ENCODE results near the gene DPT.

The DPT gene

DNA sequence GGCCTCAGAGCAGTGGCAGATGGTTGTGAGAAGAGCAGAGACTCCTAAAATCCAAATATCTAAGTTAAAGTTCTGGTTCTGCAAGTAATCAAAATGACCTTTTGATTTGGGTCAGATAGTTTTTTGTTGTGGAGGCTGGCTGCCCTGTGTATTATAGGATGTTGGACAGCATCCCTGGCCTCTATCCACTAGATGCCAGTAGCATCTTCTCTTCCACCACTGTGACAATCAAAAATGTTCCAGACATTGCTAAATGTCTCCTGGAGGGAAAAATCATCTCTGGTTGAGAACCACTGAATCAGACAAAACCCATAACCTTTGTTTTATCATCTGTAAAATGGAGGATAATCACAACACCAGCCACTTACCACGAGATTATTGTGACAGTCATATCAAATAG lies 5.9 kb upstream of the DPT start:
- no peak for DNase-seq

DNA sequence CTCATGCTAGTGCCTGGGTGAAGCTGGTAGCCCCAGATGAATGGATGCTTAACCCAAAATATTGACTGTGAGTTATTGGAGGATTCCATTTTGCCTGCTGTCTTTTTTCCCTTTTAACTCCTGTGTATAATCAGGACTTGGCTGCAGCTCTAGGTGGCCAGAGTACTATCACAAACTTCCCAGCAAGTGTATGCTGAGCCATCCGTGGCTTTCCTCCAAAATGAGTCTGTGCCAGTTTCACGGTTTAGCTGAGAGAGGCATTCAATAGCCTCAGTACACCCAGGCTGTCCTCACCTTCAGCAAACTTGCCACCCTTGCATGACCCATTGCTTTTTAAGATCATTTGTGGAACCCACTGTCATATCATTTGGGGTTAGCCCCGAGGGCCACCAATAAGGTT lies 5.3 kb upstream of the DPT start:
- DNase-seq = no peak

DNA sequence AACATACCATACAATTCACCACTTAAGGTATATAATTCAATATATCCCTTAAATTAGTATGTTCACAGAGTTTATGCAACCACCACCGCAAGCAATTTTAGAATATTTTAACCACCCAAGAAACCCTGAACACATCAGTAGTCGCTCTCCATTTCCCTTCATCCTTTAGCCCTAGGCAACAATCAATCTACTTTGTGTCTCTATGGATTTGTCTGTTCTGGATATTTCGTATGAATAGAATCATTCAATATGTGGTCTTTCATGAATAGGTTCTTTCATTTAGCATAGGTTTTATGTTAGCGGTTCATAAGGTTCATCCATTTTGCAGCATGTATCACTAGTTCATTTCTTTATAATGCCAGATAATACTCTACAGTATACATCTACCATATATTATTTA lies 4.2 kb upstream of the DPT start:
- no peak for DNase-seq

DNA sequence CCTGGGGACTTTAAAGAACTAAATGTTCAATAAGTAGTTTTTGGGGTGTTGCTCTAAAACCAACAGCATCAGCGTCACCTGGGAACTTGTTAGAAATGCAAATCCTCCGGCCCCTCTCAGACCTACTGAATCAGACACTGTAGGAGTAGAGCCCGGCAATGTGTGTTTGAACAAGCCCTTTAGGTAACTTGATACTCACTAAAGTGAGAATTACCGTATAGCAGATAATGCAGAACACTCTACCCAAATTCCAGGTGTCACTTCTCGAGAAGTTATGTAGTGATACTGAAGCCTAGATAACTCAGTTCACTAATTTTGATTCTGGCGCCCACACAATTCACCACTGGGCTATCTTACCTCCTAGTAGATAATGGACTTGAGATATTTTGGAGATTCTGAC lies 3.7 kb upstream of the DPT start:
- DNase-seq = no peak

DNA sequence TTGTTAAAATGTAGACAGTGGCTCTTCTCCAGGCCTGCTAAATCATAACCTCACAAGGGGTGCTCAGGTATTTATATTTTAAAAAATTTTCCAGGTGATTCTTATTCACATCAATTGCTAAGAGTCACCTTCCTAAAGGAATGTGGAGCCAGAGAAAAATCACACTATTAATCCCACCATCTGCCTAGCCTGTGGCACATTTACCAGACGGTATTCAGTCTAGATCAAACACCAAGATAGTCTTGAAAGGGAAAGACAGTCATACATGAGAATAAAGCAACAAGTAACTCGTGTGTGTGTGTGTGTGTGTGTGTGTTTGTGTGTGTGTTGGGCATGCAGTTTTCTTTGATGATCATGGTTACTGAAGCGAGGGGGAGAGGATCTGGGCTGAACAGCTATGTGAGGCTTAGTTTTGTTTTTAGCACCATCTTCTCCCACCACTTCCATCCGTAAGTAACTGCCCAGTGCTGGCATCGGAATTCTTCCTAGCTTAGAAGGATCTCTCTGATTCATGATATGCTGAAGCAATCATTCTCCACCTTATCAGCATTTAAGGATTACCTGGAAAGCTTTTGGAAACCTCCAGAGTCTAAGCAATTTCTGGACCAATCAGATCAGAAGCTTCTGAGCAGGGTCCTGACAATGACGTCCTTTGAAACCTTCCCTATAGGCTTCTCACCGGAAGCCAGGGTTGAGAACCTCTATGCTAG lies 2.4 kb upstream of the DPT start:
- no peak for DNase-seq

DNA sequence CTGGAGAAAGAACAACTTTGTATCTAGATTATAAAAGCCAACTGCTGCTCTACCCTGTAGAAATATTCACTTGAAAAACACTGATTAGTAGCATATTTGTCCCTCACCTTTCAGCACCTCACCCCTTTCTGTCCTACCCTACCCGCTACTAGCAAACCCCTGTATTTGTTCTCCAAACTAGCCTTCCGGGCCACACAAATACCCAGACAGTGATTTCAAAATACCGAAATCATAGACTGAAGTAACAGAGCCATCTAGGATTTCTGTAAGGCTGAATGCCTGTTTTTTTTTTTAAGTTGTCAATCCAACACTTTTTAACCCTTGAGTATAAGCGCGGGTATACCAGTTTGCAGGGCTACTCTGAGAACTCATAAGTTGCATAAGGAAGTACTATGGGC lies 398 bp upstream of the DPT start:
- DNase-seq = no peak

DNA sequence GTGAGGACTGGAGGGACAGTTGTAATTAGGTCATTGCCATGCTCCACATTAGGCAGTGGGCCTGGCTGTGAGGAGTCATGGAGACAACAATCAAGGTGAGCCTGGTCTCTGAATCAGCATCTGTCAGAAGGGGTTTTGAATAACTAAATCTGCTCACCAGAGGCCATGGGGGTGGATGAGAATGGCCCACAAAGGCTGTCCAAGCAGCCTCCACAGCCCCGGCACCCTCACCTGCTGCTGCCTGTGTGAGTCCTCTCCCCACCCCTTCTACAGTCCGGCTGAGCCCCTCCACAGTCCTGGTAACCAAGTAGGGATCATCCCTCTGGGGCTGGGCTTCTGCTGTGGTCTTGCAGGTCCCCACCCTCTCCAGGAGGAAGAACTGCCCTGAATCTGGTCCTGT lies 2.3 kb downstream of the DPT start:
- DNase-seq = no peak

DNA sequence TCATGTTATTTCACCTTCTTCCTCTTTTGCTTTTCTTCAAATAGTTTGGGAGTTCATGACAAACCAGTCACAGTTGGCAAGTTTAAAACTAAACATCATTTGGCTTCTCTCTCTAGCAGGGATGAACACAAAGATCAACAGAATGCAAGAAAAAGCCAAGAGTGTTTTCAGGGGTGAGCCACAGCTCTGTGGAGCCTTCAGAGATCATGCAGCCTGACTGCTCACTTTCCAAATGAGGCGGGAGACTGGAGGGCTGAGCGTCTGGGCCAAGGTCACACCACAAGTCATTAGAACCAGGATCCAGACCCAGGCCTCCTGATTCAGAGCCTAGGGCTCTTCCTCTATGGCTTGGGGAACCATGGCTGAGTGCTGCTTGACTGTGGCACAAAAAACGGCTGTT lies 2.7 kb downstream of the DPT start:
- DNase-seq = no peak

DNA sequence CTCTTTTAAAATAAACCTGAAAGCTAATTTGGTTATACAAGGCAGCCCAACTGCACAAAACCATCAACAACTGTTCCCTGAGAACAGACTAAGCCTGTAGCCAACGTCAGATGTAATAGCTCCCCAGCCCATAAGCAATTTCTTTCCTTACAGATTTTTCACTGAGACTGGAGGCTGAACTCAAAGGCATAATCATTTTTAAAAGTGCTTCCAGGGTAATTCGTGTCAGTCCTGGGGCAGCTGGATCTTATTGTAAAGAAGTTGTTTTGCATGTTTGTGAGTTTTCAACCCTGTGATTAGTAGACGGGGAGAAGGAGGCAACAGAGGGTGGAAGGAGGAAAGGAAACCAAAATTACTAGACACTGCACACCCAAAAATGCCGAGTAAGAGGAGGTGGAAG lies 3.2 kb downstream of the DPT start:
- no peak for DNase-seq

DNA sequence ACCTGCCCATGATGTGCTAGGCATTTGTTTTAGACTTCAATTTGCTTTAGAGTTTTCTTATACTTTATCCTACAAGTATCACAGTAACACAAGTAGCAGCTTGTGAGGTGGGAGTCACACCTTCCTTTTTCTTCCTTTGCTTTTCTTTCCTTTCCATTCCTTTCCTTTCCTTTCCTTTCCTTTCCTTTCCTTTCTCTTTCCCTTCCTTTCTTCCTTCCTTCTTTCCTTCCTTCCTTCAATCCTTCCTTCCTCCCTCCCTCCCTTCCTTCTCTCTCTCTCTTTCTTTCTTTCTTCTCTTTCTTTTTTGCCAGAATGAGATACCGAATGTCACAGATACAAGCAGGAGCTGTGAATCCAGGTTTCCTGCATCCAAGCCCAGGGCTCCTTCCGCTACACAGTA lies 3.9 kb downstream of the DPT start:
- DNase-seq = no peak

DNA sequence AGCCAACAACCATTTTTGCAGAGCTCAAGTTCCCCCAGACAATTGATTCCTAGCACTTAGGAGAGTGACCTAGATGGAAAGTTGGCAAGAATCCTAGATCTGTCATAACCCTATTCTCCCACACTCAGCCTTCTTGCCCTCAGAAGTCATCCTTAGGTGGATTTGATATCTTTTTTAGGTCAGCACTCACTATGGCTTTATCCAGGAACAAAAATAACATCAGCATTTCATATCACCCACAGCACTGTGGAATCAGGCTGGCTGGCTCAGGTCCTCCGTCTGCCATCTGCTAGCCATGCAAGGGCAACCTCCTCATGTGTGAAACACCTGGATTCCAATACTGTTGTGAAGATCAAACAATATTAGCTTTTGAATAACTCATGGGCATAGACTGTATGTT lies 6.0 kb downstream of the DPT start:
- DNase-seq = no peak

DNA sequence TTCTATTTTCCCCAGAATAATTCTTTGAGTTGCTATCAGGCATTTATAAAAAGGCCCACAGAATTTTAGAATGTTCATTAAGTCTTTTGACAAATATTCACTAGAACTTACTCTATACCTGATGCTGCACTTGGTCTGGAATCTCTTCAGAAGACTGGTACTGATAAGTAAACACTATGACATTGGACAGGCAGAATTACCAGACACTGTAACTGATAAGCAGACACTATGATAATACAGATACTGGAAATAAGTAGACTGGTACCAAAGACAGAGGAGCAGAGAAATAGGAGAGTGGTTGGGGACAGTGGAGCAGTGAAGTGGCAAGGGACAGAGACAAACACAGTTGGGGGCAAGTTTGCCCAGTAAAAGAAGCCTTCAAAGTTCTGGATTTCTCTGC lies 8.2 kb downstream of the DPT start:
- DNase-seq = no peak

DNA sequence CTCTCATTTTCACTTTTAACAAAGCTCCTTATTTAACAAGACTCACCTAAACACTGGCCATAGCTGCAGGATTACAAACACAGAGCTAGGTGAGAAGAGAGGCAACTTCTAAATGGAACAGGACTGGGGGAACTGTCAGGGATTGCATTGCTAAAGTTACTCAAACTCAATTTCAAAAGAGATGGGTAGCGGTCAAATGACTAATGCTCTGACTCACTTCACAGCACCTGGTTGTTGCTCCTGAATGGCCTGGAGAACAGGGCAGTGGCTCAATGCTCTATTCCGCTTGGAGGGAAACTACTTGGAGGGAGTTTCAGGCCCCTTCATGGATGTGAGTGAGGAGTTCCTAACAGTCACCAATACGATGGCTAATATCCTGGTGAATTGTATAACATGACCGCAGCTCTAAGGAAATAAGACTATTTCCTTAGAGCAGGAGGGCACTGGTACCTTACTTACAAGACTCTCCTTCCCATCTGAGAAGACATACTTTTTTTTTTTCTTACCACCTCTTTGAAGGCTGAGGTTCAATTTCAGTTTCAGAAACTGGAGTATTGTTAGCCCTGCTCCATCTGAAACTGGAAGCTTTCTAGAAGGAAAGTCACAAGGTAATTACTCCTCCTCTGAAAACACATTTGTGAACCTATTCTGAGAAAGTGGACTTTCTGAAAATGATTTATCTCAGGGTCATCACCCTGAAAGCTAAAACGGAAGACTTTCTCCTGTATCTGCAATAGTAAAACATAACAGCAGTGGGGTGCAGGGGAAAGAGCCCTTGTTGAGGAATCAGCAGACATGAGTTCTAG lies 9.5 kb downstream of the DPT start:
- DNase-seq = no peak

DNA sequence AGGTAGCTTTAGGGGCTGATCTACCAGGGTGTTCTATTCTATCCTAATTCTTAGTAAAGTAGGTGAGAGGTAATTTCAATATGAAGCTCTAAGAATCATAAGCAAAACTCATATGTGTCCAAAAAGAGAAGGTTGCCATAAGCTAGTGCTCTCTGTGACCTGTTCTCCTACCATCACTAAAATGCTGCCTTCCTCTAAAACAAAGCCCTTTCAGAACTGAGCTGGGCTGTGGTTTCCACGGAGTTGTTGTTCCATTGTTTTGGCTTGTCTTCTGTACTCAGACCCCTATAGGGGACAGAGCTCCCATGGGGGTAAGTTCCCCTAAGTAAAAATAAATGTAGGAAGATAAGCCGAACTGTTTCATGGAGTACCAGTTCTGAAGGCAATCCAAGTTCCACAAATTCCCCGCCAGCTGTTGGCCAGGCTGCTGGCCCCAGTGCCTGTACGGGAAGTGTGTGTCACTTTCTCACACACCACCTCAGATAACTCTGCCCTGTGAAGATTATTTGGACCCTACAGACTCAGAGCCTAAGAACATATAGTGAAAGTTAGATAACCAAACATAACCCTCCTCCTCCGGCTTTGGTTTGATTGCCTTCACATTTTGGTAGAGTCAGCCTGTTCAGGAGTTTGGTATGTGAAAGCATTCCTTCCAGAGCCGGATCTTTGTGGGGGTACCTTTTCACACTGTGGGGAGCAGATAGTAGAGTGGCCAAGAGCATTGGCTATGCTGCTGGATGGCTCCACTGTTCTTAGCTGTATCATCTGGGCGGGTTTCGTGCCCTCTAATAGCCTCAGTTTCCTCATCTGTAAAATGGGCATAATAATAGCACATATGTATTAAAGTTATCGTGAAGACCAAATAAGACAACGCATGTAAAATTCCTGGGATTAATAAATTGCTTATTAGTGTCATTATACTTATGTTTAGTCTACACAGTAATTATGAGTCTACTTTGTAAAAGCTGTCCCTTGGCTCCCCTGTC lies 10.8 kb downstream of the DPT start:
- no peak for DNase-seq

DNA sequence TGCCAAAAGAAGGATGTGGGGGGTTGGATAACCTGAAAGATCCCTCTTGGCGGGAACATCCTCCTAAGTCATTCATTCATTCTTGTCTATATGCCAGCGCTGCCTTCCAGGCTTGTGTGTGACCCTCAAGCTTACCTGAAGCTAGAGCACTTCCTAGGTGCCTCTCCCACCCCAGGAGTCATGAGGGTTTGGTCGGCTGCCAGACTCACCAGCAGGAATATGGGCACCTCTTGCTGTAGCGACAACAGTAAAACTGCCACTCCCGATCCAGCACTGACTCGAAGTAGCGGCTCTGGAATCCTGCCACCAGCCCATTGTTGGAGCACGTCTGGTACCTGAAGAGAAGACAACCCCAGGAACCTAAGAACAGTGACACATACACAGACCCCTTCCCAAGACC lies 15.0 kb downstream of the DPT start:
- no peak for DNase-seq

DNA sequence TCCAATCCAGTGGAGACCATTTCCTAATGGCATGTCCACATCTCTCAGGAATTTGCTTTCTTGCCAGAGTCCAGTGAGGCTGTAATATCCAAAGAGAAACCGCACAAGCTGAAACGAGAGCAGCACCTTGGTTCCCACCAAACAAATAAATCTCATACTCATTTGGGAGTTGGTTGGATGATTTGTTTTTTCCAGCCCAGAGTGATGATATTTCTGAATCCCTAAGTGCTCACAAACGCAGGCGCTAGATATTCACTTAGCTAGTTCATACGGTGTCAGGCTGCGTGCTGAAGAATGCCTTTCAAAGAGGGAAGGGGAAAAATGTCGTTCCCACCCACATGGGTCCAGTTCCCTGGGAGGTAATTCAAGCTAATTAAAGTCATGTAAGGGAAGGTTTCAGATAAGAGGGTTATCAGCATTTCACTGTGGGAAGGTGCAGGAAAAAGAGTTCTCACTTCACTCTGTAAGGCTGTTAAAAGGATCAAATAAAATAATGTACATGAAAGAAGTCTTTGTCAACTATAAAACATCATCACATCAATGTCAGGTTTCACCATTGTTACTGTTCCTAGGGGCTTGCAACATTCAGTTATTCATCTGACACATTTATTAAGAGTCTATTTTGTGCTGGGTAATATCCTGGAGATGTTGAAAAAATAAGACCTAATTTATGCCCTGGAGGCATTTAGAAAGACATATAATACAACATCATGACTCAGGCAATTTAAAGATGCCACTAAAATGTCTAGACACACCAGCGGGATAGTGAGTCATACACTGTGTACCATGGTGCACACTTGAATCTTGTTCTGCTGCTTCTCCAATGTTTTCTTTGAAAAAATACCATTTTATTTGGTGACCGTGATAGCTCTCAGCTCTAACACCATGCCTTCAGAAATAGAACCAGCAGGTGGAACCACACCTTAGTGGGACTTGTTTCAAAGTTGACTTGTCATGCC lies 19.3 kb downstream of the DPT start:
- no peak for DNase-seq

DNA sequence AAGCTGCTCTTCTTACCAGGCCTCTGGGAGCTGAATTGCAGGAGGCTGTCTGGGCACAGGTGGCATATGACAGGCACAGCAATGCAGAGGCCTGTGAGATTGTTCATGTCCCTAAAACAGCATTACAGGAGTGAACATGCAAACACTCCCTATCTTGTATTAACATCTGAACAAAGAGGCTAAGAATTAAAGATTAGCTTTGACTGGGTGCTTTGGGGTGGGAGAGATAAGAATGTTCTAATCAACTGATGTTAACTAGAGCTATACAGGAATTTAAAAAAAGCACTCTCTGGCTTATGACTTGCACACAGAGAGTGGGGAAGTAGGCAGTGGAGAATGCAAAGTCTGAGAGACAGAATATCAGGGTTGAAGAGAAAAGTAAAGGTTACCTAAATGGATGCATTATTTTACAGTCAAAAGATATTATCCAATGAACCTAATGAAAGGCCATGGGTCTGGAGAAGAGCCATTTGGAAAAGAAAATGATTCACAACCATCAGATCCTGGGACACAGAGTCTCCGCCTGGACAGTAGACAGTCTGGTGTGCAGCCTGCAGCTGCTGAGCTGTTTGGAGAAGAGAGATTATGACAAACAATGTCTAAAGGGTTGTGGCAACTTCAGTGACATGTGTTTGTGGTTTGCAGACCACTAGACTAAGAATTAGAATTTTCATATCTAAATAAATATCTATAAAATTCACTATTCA lies 20.2 kb downstream of the DPT start:
- no peak for DNase-seq

DNA sequence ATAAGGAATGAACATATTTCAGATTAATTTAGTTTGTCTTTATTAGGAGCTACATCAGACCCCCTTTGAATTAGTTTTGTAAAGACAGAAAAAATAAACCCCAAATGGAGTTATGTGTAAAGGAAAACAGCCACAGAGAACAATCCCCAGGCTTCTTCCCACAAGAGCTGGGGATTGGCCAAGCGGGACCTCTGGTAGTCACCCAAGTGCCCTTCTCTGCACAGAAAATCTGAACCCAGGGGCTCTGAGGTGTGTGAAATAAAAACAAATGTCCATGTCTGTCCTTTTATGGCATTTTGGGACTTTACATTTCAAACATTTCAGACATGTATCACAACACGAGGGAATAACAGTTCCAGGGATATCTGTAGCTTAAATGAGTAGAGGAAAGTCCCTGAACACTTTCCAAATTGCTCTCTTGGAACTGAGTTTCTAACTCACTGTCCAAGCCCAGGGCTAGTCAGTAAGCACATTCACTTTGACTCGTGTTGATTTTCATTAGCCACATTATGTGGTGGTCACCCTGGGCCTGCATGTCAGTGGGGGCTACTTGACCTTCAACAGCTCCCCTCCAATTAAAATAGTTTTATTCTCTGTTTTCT lies 22.5 kb downstream of the DPT start:
- DNase-seq = no peak

DNA sequence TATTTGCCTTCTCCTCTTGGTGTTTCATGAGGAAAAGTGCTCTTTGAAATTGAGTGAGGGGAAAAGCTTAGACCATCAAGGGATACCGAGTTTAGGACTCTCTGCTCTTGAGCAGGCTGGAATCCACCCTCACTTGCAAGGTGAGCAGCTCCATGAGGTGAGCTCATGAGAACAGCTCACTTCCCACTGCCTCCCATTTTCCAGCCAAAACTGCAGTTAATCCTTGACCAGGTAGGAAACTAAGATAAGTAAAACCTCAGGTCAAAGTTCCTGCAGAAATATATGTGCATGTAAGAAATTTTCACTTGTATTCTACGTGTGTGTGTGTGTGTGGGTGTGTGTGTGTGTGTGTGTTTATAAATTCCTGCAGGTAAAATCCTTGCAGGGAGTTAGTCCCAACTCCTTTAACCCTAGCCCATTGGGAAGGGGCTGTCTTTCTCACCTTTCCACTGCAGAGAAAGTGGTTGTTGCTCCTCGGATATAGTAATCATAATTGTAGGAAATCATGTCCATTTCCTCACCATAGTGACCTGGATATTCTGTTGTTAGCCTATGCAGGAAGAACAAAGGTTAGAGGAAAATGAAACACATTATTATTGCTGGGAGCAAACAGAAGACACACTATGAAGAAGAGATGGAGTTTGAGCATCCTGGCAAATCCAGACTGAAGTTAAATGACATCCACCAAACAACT lies 28.3 kb downstream of the DPT start:
- DNase-seq = no peak

DNA sequence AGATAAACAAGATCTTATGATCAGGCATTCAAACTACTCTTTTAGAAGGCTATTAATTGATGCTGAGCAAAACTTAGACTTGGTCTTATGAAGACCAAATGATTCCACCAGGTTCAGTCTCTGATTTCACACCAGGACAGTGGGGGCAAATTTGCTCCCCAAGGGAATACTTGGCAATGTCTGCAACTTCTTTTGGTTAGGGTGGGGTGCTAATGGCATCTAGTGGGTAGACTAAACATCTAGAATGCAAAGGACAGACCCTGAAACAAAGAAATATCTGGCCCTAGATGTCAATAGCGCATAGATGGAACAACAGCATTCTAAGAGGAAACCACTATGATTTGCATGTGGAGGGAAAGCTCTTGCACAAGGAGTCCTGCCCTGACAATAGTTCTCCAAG lies 30.6 kb downstream of the DPT start:
- no peak for DNase-seq
